ENCODE measurements around the gene TPRX1.
"Not testable (repeated sequence)": the region's sequence is repeated elsewhere in the genome, so short reads cannot be mapped to it uniquely, and the experiment has no call there.

Gene TPRX1

DNA sequence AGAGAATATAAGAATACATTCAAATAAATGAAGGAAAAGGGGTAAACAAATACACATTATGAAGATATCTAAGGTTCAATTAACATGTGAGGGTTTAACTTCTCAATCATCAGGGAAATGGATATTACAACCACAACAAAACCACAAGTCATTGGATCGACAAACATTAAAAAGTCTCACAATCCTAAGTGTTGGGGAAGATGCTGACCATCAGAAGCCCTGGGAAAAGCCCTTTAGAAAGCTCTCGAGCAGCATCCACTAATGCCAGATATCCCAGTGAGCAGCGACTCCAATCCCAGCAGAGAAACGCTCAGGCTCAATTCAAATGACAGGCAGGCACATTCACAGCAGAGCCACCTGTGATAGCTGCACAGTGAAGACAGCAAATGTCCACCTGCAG lies 3.1 kb downstream of the TPRX1 start:
- no peak for DNase-seq

- DNase-seq, result no peak
Measured at GRCh38 chr19:47798904-47799266, 5.5 kb downstream of the TPRX1 start.

DNA sequence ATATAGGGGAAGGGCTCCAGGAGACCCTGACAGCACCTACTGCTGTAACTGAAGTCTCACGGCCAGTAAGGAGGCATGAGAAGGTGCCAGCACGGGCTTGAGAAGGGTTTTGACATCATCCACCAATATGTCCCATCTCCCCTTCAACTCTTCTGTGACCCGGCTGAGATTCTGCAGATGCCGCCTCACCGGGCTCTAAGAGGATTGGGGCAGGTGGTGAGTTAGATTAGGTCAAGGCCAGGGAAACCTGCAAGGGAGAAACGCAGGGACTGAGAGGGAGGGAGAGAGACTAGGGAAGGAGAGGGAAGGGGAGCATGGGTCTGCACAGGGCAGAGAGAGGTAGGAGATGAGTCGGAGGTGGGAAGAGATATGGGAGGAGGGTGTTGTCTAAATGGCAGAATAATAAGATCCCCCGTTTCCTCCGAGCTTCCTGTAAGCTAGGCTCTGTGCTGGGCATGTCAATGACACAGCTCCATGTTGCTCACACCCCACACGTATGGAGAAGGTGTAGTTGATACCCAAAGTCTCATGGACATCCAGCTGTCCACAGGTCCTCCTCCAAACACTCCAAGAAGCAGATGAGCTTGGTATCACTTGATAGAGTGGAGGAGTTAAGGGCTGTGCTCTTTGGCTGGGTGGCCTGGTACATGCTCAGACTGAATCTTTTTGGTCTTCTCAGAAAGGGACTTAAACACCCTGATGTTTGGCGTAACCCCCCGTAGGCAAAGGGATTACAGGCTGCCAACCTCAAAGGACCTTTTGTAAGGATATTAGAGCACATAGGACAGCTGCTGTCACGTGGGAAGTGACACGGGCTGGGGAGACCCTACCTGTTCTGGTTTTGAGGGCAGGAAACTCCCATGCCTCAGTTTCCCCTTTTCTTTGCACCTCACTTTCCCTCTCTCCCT lies 6.1 kb downstream of the TPRX1 start:
- no peak for DNase-seq

DNA sequence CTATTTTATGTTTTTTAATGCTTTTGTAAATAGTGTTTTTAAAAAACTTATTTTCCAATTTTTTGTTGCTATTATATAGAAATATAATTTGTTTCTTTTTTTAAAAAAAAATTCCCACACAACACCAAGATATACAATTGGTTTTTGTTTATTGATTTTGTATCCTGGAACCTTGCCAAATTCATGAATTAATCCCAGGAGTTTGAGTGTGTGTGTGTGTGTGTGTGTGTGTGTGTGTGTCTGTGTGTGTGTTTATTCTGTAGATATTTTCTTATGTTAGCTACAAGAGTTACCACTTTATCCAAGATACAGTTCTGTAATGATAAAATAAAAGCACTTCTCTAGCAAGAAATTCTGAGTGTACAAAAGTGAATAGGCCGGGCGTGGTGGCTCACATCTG lies 7.6 kb downstream of the TPRX1 start:
- DNase-seq, result no peak

DNA sequence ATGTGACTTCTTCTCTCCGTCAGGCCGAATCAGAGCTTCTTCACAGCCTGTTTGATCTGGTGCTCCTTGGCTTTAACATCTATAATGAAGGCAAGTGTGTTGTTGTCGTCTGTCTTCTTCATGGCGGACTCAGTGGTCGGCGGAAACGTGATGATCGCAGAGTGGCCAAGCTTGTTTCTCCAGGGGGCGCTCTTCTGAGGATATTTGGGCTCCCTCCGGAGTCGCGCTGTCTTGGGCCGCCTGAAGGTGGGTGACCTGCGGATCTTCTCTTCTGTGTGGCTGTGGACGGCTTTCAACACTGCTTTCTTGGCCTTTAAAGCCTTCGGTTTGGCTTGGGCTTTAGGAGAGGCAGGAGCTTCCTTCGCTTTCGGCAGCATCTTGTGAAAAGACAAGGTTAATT lies 9.8 kb downstream of the TPRX1 start:
- DNase-seq, result no peak

DNA sequence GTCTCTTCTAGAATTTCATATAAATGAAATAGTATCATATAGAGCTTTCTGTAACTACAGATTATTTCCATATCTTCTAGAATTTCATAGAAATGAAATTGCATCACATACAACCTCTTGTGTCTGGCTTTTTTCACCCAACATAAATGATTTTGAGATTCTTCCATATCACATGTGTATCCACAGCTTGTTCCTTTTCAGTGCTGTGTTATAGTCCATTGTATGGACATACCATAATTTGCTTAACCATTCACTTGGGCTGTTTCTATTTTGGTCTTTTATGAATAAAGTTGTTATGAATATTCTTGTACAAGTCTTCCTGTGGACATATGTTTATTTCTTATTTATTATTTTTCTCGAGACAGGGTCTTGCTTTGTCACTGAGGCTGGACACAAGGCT lies 11.7 kb downstream of the TPRX1 start:
- DNase-seq, result no peak

GRCh38 chr19:47790398-47790814 lies 13.9 kb downstream of the TPRX1 start:
- DNase-seq, result peak; percentile 30

GRCh38 chr19:47789811-47790210 lies 14.5 kb downstream of the TPRX1 start:
- DNase-seq, result not testable (repeated sequence)

DNA sequence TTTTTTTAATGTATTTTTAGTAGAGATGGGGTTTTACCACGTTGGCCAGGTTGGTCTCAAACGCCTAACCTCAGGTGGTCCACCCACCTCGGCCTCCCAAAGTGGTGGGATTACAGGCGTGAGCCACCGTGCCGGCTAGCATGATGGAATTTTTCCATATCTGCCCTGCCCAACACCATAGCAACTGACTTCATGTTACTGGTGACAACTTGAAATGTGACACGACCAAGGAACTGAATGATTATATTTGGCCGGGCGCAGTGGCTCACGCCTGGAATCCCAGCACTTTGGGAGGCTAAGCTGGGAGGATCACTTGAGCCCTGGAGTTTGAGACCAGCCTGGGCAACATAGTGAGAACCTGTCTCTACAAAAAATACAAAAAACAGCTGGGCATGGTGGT lies 17.0 kb downstream of the TPRX1 start:
- DNase-seq, result not testable (repeated sequence)

GRCh38 chr19:47786566-47786965 lies 17.8 kb downstream of the TPRX1 start:
- no peak for DNase-seq

DNA sequence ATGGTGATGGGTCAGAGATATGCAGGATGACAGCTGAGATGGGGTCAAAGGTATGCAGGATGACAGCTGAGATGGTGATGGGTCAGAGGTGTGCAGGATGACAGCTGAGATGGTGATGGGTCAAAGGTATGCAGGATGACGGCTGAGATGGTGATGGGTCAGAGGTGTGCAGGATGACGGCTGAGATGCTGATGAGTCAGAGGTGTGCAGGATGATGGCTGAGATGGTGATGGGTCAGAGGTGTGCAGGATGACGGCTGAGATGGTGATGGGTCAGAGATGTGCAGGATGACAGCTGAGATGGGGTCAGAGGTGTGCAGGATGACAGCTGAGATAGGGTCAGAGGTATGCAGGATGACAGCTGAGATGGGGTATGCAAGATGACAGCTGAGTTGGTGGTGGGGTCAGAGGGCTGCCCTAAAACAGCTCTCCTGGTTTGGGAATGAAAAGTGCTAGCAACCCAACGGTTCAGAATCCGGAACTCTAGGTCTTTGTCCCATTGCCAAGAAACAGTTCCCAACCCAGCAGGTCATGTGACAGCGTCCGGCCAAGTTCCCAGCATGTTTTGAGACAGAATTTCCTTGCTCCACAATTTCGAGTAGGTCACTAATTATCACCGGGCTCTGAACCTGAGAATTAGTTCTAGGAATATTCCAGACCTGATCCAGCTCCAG lies 22.6 kb downstream of the TPRX1 start:
- no peak for DNase-seq

DNA sequence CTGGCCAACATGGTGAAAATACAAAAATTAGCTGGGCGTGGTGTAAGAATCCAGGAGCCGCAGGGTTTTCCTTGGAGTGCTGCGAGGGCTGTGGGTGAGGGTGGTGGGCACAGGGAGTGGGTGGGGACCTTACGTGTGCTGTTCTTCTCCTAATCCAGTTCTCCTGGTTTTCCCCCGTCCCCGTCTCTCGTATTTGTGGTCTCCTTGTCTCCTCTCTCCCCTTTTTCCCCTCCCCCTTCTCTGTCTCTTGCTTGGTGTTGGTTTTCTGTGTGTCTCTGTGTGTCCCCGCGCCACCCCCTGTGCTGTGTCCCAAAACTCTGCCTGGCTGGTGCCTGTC lies 24.2 kb downstream of the TPRX1 start:
- no peak for DNase-seq

- no peak for DNase-seq
Measured at GRCh38 chr19:47779524-47780214, 24.7 kb downstream of the TPRX1 start.

DNA sequence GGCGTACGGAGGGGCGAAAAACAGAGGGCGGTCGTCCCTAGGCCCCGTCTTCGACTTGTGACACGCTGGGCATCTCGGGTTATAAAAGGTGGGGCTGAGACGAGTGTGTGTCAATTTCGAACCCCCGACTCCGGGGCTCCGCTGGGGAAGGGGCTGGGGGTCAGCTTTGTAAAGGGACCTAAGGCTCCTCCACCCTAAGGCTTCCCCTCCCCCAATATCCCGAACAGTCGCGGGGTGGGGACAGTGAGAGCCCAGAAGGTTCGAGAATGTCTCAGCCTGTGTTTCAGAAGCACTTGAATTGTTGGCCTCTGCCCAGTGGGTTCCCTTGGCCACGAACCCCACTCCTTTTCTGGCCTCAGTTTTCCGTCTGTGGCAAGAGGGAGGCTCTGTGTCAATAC lies 25.4 kb downstream of the TPRX1 start:
- DNase-seq, result no peak

DNA sequence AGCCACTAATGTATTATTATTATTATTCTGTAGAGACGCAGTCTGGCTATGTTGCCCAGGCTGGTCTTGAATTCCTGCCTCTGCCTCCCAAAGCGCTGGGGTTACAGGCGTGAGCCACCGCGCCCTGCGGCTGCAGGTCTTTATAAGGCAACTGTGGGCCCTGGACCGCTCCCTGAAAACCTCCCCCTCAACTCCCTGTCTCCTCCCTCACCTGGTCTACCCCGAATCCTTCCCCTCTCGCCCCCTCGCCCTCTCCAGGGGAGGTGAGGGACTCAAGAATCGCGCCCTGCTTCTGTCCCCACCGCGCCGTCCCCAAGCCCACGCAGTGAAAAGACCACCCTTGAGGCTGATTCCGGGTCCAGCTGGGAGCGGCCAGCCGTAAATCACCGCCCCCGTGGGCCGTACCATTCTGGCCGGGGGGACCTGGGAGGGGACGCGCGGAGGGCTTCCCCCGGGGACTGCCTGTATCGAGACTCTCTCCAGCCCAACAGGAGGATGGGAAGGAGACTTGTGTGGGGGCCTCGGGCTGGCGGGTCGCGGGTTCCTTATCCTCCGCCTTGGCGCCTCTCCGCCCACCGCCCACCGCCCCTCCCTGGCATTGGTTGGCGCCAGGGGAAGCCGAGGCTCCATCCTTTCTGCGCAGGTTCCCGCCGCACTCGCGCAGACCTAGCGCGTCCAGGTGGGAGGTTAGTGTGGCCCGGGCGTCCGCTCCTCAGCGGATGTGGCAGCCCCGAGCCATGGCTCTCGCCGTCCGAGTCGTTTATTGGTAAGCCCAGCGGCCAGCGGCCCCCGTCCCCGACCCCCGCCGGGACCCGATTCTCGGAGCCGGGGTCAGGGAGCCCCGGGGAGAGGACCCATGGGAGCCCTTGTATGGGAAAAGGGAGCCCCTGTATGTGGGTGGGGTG lies 26.1 kb downstream of the TPRX1 start, which contains the start of gene SELENOW:
Gene SELENOW (plus strand): TSS at position 655 of the 905 bp plus-strand sequence. CDS start 83 bp downstream, at position 738.
- peak; percentile 84 for DNase-seq

- DNase-seq, result peak; percentile 33
Measured at GRCh38 chr19:47777245-47778048, 26.9 kb downstream of the TPRX1 start.

- DNase-seq, result peak; percentile 95
Measured at GRCh38 chr19:47776568-47776967, 27.8 kb downstream of the TPRX1 start.

GRCh38 chr19:47771291-47771690 lies 33.1 kb downstream of the TPRX1 start:
- DNase-seq, result not testable (repeated sequence)

DNA sequence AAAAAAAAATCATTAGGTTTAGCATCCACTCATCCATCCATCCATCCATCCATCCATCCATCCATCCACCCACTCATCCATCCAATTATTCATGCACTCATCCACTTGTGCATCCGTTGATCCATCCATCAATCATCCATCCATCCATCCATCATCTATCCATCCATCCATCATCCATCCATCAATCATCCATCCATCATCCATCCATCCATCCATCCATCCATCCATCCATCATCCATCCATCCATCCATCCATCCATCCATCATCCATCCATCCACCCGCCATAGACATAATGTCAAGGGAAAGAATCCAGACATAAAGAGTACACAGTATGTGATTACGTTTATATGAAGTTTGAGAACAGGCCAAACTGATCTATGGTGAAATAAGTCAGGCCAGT lies 34.8 kb downstream of the TPRX1 start:
- DNase-seq, result no peak

DNA sequence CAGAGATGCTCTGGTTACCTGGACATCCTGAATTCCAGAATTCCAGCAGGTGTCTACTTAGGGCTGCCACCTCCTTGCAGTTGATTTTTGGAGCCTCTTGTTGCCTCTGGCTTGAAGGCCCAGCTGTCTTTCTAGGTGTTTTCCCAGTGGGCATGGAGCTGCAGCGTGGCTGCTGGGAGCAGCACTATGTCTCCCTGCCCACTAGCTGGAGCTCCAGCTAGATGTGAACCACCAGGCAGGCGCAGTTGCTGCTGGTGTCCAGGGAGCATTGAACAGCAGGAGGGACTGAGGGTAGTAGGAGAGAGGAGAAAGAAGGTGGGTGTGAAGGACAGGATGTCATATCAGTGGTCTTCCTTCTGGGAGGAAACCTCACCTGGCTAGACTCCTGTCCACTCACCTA lies 35.7 kb downstream of the TPRX1 start:
- DNase-seq, result no peak

GRCh38 chr19:47767349-47767748 lies 37.0 kb downstream of the TPRX1 start:
- no peak for DNase-seq

DNA sequence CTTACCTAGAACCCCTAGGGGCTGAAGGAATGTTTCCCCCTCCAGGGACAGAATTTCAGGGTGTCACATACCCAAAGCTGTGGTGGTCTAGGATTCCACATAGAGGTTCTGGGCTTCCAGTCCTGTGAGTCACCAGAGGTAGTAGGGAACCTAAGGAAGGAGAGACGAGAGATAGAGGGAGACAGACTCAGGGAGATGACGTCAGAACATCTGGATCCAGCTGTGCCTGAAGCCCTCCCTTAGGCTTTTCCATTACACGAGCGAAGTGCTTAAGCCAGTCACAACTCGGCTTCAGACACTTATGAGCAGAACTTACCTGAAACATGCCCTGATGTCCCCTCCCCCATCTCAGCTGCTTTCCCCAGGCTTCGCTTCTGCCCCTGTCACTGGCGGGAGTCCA lies 37.7 kb downstream of the TPRX1 start:
- no peak for DNase-seq
